BJ (cell line): ENCODE measurements around the gene SLC30A7. TPM values are rescaled to one million over a fixed set of nuclear protein-coding genes. Genes with fewer than 3 reads are reported as not detected.

Experiments used
- CTCF ChIA-PET: fragments of 350-600 bp; formaldehyde crosslinking; extraction: SDS; loops from one replicate; lab custom pipeline; 2021; ENCODE audit warnings: antibody characterized with exemption, inconsistent platforms; lab: Yijun Ruan, JAX
- POLR2A ChIA-PET: fragments of 300-600 bp; sonication (Branson Sonifier 250); formaldehyde crosslinking; extraction: SDS; loops from one replicate; lab custom pipeline; 2021; ENCODE audit warnings: antibody characterized with exemption; lab: Charles Lee
- DNase-seq: peaks from one replicate; pipeline ENCODE4 v3.0.0-alpha.2; 2011; ENCODE audit warnings: low read depth
- H3K27me3 ChIP-seq: 2 replicates; pipeline ENCODE4 v1.6.0; 2011; ENCODE audit warnings: low read length; ENCODE audit not compliant: control insufficient read depth, insufficient read depth
- H3K36me3 ChIP-seq: 2 replicates; pipeline ENCODE4 v1.5.1; 2011; ENCODE audit warnings: low read length; ENCODE audit not compliant: control insufficient read depth, insufficient read depth
- H3K4me3 ChIP-seq: 2 replicates; pipeline ENCODE4 v1.5.1; 2011; ENCODE audit warnings: low read depth, mild to moderate bottlenecking, control low read depth, low read length
- polyA plus RNA-seq: library from polyadenylated mRNA; depleted of rRNA; stranded (reverse); fragments of >200 nt; gene quantifications from 2 replicates; pipeline ENCODE4 v1.2.3, GENCODE V29; 2011; rRNA removed
- TF ChIP-seq, protein P1 (sequence below): IDR thresholded peaks from 2 replicates; pipeline ENCODE4 v1.5.1; 2011; ENCODE audit warnings: low read depth, mild to moderate bottlenecking, control low read depth, inconsistent platforms, low read length, moderate library complexity; ENCODE audit not compliant: insufficient read depth

The SLC30A7 gene
- polyA plus RNA-seq, 1 experiment = 4.6 TPM

DNA sequence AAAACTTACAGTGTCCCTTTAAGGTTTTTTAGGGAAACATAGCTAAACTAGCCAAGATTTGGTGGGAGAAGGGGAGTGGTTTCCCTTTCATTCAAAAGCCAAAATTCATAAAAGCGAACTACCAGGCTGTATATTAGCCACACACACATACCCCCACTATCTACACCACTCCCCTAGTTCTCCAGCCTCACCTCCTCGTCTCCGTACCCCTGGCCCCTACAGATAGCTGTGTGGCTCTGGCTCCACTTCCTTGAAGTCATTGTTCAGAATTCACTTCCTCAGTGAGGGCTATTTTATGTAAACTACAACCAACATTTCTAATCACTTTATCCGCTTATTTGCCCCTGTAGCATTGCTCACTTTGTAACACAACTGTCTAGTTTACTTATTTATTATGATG, 135.0 kb downstream of the SLC30A7 start:
- ChIA-PET POLR2A (no interaction called here), CTCF (interaction anchor here (1.2 kb wide), 1 partner anchor 257 kb away, joined by 3 read pairs; no protein-coding TSS in a partner anchor)
- no peaks in the 10 kb centered on the region for H3K36me3 ChIP-seq
- no peaks in the 10 kb centered on the region; the same call in 1 of the 2 replicates for H3K27me3 ChIP-seq
- H3K4me3 ChIP-seq = no peak overlapping the region
- DNase-seq = no peak
- TF ChIP-seq, protein P1, sequence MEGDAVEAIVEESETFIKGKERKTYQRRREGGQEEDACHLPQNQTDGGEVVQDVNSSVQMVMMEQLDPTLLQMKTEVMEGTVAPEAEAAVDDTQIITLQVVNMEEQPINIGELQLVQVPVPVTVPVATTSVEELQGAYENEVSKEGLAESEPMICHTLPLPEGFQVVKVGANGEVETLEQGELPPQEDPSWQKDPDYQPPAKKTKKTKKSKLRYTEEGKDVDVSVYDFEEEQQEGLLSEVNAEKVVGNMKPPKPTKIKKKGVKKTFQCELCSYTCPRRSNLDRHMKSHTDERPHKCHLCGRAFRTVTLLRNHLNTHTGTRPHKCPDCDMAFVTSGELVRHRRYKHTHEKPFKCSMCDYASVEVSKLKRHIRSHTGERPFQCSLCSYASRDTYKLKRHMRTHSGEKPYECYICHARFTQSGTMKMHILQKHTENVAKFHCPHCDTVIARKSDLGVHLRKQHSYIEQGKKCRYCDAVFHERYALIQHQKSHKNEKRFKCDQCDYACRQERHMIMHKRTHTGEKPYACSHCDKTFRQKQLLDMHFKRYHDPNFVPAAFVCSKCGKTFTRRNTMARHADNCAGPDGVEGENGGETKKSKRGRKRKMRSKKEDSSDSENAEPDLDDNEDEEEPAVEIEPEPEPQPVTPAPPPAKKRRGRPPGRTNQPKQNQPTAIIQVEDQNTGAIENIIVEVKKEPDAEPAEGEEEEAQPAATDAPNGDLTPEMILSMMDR = no peak

Other genes starting within 250 kb of the SLC30A7 start
- gene VCAM1, start 176.3 kb upstream of the SLC30A7 start, polyA plus RNA-seq = 0.05 and 0.15 TPM in 2 replicates
- 13.7 and 23.5 TPM in 2 replicates for gene EXTL2, start 1.2 kb upstream of the SLC30A7 start, polyA plus RNA-seq
- 31.8 and 54.5 TPM in 2 replicates for gene DPH5, start 129.7 kb downstream of the SLC30A7 start, polyA plus RNA-seq